Activated CD4-positive, alpha-beta T cell treated with anti-CD3 and anti-CD28 coated beads, Interleukin-2, amount 50 U/mL, for 48 hours (primary cell): ENCODE results near the gene IGHMBP2.
A peak's percentile ranks its signal among the peaks of the same experiment; 100 is the strongest.
"Not testable (repeated sequence)": the region's sequence is repeated elsewhere in the genome, so short reads cannot be mapped to it uniquely, and the experiment has no call there.

Experiments
- DNase-seq, 2 experiments: peaks; one replicate each; pipeline ENCODE4 v3.0.0-alpha.2; 2020

IGHMBP2 gene

GRCh38 chr11:68903288-68904247, at the start of gene IGHMBP2, which contains the start of gene MRPL21:
Gene IGHMBP2 (plus strand): TSS chr11:68903891. CDS start chr11:68903953, 62 bp downstream.
Gene MRPL21 (minus strand): TSS chr11:68903832. CDS start chr11:68903810, 22 bp downstream.
- peak; percentile 84 to 86 for DNase-seq

GRCh38 chr11:68854273-68854958, 49.3 kb upstream of the IGHMBP2 start:
- no peak for DNase-seq

- peak; percentile 21 to 28 for DNase-seq
Measured at GRCh38 chr11:68855205-68855981, 48.3 kb upstream of the IGHMBP2 start.

- DNase-seq, result not testable (repeated sequence)
Measured at GRCh38 chr11:68856425-68857030, 47.2 kb upstream of the IGHMBP2 start.

GRCh38 chr11:68857037-68857586, 46.6 kb upstream of the IGHMBP2 start:
- no peak for DNase-seq

GRCh38 chr11:68859123-68859522, 44.6 kb upstream of the IGHMBP2 start:
- no peak for DNase-seq

GRCh38 chr11:68862421-68862820, 41.3 kb upstream of the IGHMBP2 start:
- DNase-seq, result no peak

GRCh38 chr11:68863553-68864265, 40.0 kb upstream of the IGHMBP2 start:
- DNase-seq, result no peak

GRCh38 chr11:68865241-68865640, 38.5 kb upstream of the IGHMBP2 start:
- no peak for DNase-seq

- DNase-seq, result no peak
Measured at GRCh38 chr11:68867066-68867465, 36.6 kb upstream of the IGHMBP2 start.

GRCh38 chr11:68868221-68868835, 35.4 kb upstream of the IGHMBP2 start:
- DNase-seq, result no peak

GRCh38 chr11:68870470-68870869, 33.2 kb upstream of the IGHMBP2 start:
- no peak for DNase-seq

GRCh38 chr11:68872216-68873003, 31.3 kb upstream of the IGHMBP2 start:
- no peak for DNase-seq

- no peak for DNase-seq
Measured at GRCh38 chr11:68878022-68878421, 25.7 kb upstream of the IGHMBP2 start.

- DNase-seq, result no peak
Measured at GRCh38 chr11:68880851-68881250, 22.8 kb upstream of the IGHMBP2 start.

- no peak for DNase-seq
Measured at GRCh38 chr11:68881320-68881719, 22.4 kb upstream of the IGHMBP2 start.

- no peak for DNase-seq
Measured at GRCh38 chr11:68882391-68882790, 21.3 kb upstream of the IGHMBP2 start.

- not testable (repeated sequence) for DNase-seq
Measured at GRCh38 chr11:68884827-68885226, 18.9 kb upstream of the IGHMBP2 start.

- no peak for DNase-seq
Measured at GRCh38 chr11:68889948-68890446, 13.7 kb upstream of the IGHMBP2 start.
